SW 1271 (cell line): ENCODE measurements around the gene DIO3.

Experiments
- DNase-seq, 2 experiments: peaks; one replicate each; lab custom pipeline; 2025; lab: John Stamatoyannopoulos, UW

Gene DIO3

DNA sequence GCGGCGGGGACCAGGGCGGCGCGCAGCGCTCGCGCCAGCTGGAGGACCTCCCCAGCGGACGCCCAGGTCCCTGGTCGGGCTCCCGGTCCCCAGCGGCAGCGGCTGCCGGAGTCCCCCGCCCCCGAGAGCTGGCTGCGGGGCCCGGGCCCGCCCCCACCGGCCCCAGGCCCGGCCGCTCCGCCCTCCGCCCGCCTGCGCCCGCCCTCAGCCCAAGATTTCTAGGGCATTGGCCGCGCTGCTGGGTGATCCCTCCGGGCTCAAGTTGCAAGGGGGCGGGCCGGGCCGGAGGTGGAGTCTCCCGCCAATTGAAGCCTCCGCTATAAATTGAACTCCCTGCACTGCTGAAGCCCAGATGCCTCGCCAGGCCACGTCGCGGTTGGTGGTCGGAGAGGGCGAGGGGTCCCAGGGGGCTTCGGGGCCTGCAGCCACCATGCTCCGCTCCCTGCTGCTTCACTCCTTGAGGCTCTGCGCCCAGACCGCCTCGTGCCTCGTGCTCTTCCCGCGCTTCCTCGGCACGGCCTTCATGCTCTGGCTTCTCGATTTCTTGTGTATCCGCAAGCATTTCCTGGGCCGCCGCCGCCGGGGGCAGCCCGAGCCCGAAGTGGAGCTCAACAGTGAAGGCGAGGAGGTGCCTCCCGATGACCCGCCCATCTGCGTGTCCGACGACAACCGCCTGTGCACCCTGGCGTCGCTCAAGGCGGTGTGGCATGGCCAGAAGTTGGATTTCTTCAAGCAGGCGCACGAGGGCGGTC, at the start of gene DIO3:
Gene DIO3, plus strand, starts transcription at position 351 of the 752 bp plus-strand sequence.
- no peak for DNase-seq

DNA sequence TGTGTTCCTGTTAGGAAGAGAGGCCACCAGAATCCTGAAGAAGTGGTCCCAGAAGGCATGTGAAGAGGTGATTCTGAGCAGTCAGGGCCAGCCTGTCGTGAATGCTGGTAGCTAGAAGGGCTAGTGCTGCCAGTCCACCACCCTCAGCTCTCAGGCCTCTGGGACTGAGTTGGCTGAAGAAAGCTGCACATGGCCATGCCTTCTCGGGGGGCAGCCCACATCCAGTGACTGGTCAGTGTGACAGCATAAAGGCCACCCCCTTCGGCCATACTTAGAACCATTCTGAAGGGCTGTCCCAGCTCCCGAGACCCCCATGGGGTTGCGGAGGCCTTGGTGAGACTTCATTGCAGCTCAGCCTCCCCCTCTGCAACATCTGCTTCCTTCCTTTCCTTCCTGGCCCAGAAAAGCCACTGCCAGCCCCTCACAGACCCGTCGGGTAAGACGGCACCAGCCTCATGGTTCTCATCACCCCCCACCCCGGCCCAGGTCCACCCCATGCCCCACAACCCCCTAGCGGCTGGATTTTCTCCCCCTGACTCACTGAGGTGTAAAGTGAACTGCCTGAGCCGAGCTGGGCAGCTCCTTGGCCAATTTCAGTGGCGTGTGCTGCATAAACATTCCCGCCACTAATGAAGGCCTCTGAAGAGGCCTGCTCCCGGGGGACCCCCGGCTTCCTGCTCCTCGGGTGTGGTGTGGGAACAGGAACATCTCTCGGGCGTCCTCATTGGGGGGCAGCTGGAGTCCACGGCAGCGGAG, 49.5 kb upstream of the DIO3 start:
- no peak for DNase-seq

DNA sequence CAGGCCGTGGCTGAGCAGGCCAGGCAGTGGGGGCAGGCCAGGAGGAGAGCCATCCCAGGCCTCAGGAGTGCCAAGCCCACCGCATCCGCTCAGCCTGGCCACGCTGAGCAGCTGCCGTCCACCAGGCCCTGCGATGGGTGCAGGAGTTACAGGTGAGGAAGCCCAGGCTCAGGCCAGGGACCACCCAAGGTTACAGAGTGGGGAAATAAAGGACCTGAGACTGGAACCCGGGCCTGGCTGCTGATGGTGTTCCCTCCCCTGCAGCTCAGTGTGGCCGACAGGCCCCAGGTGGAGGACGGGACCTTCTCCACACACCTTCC, 49.0 kb upstream of the DIO3 start:
- DNase-seq: no peak

DNA sequence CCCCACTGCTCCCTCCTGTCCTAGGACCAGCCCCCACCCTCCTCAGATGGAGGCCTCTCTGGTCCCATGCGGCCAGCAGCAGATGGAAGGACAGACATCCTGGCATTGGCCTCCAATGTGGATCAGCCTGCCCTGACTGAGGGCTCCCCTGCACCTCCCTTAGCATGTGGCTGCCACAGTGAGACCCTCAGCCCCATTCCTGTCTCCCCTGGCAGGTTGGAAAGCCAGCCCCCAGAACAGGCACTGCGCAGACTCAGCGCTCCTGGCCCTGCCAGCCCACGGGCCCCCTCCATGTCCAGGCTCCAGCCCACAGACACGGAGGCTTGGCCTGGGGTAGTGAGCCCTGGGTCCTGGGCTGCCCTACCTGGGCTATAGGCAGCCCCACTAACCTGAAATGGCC, 47.2 kb upstream of the DIO3 start:
- DNase-seq: no peak

DNA sequence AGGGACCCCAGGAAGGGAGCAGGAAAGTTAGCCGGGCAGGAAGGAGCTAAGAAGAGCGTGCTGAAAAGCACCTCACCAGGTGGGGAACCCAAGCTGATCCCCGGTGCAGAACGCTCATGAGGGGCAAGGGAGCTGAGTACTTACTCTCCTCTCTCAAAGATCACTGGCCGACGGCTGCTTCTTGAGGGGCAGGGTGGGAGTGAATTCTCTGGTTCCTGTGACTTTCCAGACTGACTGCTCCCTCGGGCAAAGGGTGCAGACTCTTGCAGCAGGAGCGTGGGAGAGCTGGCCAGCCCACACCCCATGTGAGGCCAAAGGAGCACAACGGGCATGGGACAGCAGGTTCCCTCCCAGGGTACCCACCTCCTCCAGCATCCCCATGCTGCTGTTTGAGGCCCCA, 44.9 kb upstream of the DIO3 start:
- no peak for DNase-seq

DNA sequence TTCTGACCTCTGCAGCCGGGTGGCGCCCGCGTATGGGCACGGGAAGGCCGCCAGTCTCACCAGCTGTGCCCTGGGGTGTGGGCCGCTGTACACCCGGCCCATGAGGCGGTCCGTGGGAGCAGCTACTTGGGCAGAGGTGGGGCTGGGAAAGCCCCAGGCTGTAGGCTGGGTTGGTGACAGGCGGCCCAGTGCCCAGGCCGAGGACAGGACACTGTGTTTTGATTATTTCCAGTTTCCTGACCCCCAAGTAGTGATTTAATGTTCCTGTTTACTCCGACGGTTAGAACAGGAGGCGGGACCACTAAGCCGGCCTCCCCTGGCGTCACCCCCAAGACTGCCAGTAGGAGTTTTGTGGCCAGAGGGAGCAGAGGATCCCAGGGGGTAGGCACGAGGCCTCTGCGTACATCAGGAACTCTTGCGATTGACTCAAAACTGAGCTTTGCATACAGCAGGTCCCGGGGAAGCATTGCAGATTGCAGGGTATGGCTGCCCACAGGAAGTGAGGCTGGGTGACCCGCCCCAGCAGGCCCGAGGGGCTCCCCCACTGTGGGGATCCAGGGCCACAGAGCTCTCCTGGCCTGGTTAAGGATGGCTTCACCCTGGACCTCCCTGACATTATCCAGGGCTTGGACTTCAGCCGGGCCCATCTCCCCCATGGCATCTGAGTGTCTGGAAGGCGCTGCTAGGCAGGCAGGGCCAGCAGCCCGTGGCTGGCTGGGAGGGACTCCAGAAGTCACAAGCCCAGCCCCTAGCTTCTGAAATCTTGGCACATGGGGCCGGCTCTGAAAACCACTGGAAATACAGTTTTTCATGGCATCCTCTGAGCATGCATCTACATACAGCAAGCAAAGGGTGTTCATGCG, 42.5 kb upstream of the DIO3 start:
- DNase-seq: no peak

DNA sequence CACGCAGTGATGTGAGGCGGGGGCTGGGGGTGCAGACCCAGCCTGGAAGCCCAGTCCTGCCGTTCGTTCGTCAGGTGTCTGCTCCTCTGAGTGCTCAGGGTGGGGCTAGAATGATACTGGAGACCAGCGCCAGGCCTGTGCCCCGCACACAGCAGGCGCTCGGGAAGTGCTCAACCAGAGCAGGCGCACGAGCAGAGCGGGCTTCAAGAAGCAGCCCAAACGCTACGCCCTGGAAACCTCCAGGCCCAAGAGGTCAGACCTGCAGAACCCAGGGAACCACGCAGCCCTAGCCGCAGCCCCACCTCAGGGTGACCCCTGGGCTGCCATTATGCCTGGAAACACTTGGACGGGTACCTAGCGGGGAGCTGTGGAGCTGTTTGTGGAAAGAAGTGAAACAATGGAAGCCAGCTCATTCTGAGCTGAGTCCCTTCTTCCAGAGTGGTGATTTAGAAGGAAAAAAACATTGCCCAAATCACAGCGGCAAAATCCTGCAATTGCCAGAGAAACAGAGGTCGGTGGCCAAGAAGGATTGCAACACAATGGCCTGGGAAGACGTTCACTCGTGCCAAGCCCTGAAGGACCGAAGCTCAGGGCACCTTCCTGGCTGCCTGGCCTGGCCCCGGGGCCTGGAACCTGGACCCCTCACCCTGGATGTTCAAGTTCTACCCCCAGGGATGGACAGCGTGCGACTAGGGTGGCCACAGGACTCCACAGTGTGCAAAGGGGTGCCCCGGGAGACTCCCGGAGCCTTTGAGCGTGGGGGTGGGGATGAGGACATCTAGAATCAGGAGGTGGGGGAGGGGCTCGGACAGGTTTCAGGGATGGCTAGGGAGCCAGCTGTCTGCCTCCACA, 40.4 kb upstream of the DIO3 start:
- no peak for DNase-seq

DNA sequence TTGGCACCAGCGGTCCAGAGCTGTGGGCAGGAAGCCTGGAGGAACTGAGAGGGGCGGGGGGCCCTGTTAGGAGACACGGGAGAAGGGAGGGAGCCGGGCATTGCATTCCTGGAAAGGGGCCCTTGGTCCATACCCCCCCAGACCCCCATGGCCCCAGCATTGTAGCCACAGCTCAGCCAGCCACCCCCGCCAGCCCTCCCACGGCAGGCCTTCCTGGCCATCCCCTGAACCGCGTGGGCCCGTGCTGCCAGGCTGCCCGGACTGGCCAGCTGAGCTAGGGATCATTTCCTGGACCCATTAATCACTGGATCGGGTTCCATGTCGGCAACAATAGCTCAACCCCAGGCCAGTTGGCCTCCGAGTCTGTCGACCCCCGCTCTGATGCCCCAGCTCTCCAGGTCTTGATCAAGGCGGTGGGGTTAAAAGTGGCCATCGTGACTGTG, 39.8 kb upstream of the DIO3 start:
- DNase-seq: no peak

DNA sequence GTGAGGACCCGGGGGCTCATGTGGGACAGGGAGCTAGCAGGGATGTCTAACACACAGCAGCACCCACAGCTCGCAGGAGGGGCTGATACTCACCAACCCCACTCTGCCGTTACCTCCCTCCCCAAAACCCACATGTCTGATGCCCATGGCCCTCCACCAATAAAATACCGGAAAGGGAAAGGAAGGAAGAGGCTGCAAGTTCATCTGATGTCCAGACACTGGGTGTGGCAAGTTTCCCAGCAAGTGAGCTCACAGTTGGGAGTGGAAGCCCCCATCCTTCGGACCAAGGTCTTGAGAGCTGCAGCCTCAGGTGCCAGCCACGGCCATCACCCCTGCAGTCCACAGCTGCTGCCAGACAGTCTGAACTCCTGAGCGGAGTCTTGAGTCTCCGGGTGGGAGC, 39.3 kb upstream of the DIO3 start:
- DNase-seq: no peak

DNA sequence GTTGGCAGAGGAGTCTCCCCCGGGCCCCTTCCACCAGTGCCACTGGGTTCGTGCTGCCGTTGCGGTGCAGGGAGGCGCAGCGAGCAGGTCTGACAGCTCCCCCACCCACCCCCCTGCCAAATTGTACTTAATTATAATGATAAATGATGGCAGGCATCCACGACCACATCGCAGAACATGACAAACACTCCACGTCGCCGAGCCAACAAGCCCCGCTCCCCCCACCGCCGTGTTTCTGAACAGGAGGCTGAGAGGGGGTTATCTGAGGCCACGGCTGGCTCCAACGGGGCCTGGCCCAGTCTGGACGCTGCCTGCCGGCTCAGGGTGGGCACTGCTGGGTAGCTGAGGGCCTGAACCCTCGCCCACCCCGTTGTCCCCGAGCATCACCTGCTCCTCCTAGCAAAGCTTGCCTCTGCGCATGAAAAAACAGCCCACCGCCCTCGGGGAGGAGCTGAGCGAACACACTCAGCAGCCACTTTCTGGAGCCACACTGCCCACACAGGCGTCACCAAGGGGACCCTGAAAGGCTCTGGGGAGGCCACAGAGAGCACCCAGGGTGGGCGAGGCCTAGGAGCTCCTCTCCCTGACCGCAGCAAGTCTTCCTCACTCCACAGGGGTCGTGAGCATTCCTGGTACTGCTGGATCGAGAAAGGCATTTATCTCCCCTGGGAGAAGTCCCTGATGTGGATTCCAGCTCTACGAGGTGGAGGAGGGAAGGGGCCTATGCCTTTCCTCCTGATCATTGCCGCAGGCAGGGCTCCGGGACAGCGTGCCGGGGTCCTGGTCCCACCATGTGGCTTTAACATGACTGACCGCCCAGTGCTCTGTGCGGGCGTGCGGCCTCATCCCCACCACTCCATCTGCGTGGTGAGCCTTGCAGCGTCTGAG, 35.4 kb upstream of the DIO3 start:
- no peak for DNase-seq

DNA sequence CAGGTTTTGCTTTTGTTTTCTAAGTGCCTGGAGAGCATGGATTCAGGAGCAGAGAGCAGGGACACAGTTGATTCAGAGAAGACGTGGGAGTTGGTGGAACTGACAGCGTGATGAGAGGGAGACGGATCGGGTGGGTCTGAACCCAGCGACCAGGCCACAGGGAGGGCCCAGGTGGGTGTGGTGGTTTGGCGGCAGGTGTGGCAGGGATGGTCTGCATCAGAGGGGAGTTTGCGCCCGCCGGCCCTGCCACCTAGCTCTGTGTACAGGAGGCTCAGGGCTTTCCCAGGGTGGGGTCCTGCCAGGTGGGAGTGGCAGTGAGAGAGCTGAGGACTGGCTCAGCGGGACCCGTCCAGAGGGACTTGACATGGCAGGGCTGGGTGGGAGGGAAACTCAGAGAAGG, 33.3 kb upstream of the DIO3 start:
- DNase-seq: no peak

DNA sequence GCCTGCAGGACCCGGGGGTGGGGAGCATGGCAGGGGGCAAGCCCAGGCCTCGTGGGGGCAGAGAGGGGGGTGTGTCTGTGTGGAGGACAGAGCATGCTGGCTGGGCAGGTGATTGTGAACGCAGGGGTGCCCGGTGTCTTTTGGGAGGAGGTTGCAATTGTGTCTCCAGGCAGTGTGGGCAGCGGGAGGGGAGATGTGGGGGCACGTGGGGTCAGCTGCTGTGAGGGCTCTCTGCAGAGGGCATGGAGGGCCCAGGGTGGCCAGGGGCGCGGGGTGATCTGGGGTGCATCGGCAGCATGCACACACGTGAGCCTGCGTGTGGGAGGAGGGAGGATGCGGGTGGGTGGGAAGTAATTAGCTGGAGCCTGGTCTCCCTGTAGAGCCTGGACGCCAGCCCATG, 32.2 kb upstream of the DIO3 start:
- DNase-seq: no peak

DNA sequence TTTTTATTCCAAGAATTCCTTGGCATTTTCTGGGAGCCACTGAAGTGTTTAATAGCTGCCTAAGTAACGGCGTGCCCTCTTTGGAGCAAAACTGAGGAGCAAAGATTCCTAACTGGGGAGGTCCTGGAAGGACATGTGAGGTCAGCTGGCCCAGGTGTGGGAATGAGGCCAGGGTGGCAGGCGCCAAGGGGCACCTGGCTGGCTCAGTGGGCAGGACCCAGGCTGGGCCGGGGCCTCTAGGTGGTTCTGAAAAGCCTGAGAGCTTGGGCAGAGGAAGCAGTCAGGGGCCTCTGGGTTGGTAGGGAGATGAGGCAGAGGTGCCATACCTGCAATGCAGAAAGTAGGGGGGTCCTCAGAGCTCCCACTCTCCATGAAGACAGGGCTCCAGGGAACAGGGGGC, 27.1 kb upstream of the DIO3 start:
- no peak for DNase-seq

DNA sequence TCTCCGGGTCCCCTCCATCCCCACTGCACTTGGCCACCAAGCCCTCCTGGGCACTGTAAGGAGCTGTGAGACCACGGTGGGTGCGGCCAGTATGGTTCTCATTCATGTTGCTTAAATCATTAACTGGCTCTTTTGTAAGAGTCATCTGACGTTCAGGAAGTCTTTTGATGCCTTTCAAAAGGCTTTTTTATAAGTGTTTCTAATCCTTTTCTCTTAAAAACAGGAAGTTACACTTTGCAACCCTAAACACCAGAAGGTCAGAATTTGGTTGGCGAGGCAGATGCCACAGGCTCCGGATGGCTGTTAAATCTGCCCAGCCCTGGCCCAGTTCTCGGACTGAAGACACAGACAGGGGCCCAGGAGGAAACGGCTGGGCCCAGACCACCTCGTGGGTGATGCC, 26.1 kb upstream of the DIO3 start:
- no peak for DNase-seq

DNA sequence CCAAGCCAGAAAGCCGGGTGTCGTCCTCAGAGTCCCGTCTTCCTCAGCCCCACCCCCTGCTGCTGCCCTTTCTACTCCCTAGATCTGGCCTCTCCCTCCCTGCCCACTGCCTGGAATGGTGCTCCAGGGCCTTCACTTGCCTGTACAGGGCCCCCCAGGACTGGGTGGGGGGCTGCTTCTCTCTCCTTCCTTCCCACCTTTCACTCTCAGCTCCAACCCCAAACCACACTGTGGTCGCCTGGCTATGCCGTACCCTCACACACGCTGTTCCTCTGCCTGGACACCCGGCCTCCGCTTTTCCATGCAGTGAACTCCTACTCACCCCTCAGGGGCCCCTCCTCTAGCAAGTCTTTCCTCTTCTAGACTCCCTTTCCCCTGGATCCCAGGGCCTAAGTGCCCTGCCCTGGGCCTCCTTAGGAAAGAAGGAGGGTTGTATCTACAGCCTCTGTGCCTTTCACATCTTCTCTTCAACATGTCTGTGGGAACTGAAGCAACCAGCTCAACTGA, 25.5 kb upstream of the DIO3 start:
- no peak for DNase-seq

DNA sequence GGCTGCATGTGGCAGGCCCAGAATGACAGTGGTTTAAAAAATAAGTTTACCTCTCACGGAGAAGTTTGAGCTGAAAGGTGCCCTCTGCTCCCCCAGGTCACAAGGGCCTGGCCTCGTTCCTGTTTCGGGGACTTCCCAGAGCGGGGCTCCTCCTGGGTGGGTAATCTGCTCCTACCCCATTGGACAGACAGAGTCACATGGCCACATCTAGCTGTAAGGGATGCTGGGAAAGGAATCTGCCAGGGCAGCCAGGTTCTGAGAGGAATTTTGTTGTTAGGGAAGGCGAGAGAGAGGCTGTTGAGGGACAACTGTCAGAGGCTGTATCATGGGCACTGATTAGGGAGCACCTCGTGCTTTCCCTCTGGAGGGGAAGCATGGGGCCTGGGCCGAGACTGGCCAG, 24.0 kb upstream of the DIO3 start:
- DNase-seq: no peak

DNA sequence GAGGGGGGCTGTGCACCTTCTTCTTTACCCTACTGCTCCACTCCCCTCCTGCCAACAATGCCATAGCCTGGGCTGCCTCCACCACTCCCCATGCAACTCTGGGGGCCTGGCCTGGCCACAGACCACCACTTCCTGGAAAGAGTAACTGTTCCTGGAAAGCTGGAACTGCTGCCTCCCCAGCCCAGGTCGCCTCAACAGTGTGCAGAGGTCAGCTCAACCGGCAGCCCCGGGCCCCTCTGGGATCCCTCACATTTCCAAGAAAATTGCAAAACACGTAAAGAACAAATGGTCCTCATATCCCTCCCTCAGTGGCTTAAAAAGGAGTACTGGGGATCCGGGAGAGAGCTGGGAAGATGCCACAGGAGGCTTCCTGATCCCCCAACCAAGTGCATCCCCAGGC, 22.4 kb upstream of the DIO3 start:
- DNase-seq: no peak

DNA sequence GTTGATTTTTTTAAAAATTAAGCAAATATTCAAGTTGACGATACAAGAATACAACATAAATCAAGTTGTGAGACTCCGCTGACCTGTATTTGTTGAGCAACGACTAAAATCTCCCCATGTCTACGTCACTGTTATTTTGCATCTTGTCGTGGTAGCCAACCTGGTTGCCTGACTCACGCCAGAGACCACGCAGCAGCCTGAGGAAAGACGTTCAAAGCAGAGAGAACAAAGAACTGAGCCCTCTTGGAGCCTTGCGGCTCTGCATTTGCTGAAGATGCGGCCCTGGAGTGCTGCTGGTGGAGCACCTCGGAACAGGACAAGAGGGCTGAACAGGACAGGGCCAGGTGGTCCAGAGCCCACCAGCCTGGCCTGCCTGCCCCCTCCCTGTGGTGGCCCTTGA, 21.4 kb upstream of the DIO3 start:
- no peak for DNase-seq

DNA sequence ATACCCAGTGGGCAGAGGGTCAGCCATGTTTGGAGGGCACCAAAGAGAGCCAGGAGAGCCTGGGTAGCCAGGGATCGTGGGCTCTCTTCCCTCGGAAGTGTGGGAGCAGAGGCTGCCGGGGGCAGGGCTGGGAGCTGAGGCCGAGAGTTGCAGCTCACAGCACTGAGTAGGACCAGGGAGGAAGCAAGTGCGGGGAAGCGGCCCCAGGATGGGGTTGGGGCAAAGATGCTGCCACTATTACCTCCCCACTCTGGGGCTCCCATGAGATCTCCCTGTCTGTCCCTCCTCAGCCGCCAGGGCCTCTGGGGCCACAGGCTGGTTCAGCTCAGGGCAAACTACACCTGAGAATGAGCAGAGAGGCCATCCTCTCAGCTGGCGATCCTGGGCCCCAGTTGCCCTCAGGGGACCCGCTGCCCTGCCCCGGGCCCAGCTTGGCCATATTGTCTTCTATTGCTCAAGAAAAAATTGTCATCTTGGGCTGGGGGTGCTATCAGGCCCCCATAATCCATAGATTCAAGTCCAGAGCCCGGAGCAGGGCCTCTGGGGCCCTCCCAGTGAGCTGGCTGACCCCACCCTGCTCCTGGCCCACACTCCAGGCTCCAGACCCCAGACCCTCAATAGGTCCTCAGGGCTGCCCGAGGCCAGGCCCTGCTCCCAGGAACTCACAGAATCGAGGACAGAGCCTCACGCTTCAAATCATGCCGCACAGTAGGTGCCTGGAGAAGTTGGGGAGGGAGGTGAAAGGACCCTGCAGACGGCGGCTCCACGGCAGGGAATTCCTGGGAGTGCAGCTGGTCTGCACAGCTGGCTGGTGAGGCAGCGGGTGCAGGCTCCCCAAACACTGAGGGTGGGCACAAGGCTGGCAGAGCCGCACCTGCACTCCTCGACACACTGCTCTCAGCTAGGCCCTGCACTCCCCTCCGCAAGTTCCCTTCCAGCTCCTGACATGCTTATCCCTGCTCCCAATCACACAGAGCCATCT, 20.5 kb upstream of the DIO3 start:
- no peak for DNase-seq
